ENCODE measurements around the gene TET3. TPM values are rescaled to one million over a fixed set of nuclear protein-coding genes. Genes with fewer than 3 reads are reported as not detected.
A peak's percentile ranks its signal among the peaks of the same experiment; 100 is the strongest.

The TET3 gene
- total and polyA plus RNA-seq, 5 donors, result 1.1 to 3.3 (median 2.6) TPM

DNA sequence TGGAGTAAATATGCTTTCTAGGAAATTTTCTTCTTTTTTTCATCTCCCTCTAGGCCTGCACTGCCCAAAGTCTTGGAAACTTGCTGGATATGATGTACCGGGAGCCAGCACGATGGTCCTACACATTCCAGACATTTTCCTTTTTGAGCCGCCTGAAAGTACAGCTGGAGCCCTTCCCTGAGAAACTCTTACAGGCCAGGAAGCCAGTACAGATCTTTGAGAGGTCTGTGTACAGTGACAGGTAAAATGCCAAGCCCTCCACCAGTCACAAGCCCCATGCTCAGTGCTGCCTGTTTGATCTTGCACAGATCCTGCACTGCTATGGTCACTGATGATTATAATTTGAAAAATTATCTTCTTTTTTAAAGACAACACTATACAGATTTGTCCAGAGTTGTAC is 38.0 kb upstream of the TET3 start:
- H3K27ac ChIP-seq (ENCODE audit: low read length), result no peak overlapping the region
- 56% methylated on average over 3 of the region's 3 CpGs for WGBS
- intact Hi-C loops (cut with DNase I), result no loop called here
- DNase-seq (no peak), ATAC-seq (no peak)
- H3K4me3 ChIP-seq (ENCODE audit: low read length), result no peak overlapping the region
- no peaks in the 10 kb centered on the region for H3K27me3 ChIP-seq (ENCODE audit: control insufficient read depth, insufficient read depth)
- no peaks in the 10 kb centered on the region for H3K4me1 ChIP-seq (ENCODE audit: control insufficient read depth, insufficient read depth, low read length)
- no peaks in the 10 kb centered on the region for H3K9me3 ChIP-seq (ENCODE audit: control insufficient read depth, low read length)

DNA sequence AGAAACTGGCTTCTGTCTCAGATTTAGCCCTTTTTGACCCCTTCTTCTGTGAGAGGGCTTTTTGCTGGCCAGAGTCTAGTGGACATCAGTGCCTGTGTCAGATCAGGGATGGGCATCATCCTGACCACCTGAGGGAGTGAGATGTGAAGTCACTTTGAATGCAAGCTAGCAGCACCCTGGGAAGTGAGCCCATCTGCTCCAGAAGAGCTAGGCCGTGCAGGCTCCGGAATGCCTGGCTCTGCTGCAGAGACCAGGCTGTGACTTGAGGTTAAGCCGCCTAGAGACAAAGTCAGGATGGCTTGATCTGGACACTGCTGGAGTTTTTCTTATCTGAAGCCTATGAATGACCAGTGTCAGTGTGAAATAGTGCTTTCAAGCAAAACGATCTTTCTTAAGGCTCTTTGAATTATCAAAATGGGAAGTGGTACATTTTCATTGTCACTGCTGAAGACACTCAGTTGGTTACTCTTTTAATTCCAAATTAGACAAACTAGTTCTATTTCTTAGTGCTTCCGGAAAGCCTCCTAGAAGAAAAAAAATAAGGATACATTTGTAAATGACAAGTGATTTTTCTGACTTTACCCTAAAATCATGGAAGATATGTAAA is 37.2 kb upstream of the TET3 start:
- ATAC-seq (no peak), DNase-seq (no peak)
- no peak overlapping the region for H3K27ac ChIP-seq (ENCODE audit: low read length)
- H3K9me3 ChIP-seq (ENCODE audit: control insufficient read depth, low read length), result no peaks in the 10 kb centered on the region
- no peaks in the 10 kb centered on the region for H3K27me3 ChIP-seq (ENCODE audit: control insufficient read depth, insufficient read depth)
- no peaks in the 10 kb centered on the region for H3K4me1 ChIP-seq (ENCODE audit: control insufficient read depth, insufficient read depth, low read length)
- H3K4me3 ChIP-seq (ENCODE audit: low read length), result no peak overlapping the region
- intact Hi-C loops (cut with DNase I), result no loop called here
- WGBS, result 80% methylated on average over 5 of the region's 5 CpGs

- H3K4me3 ChIP-seq (ENCODE audit: low read length), result no peak overlapping the region
- no peaks in the 10 kb centered on the region for H3K9me3 ChIP-seq (ENCODE audit: control insufficient read depth, low read length)
- DNase-seq (no peak), ATAC-seq (no peak)
- H3K27ac ChIP-seq (ENCODE audit: low read length), result no peak overlapping the region
- intact Hi-C loops (cut with DNase I), result no loop called here
- H3K4me1 ChIP-seq (ENCODE audit: control insufficient read depth, insufficient read depth, low read length), result no peaks in the 10 kb centered on the region
- no peaks in the 10 kb centered on the region for H3K27me3 ChIP-seq (ENCODE audit: control insufficient read depth, insufficient read depth)
Measured at GRCh38 chr2:73949802-73950201, 34.9 kb upstream of the TET3 start.

DNA sequence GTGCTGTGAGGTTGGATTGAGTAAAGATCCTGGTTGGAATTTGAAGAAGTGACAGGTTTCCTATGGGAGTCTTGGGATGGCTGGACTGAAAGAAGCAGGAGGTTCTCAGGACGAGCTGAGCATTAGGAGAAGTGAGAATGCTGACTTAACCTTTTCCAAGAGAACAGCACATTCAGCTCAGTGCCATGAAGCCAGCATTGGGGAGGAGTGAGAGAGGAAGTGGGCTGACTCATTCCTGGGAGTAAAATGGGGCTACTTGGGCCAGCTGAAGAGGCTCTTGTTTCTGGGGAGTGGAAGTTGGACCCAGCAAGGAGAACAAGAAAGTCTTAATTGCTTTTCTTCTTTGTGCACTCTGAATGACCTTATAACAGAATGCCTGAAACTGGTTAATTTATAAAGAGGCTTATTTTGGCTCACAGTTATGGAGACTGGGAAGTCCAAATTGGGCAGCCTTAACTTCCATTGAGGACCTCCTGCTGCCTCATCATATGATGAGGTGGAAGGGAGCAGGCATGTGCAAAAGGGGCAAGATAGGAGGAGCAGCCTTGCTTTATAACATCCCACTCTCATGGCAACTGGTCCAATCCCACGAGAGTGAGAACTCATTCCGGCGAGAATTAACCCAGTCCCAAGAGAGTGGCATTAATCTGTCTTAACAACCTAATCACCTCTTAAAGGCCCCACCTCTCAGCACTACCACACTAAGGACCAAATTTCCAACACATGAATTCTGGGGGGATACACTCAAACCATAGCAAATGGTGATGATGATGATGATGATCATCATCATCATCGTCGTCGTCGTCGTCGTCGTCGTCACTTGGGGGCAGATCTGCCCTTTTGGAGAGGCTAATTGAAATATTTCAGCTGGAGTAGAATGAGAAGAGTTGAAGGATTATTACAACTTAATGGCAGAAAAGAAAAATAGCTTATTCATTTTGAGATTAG is 31.9 kb upstream of the TET3 start:
- intact Hi-C loops (cut with DNase I), result no loop called here
- peak; percentile 79 to 81 for ATAC-seq
- Histone ChIP-seq H3K9me3 (ENCODE audit: control insufficient read depth, low read length) (no peaks in the 10 kb centered on the region), H3K4me1 (ENCODE audit: control insufficient read depth, insufficient read depth, low read length) (no peaks in the 10 kb centered on the region), H3K27me3 (ENCODE audit: control insufficient read depth, insufficient read depth) (no peaks in the 10 kb centered on the region), H3K4me3 (ENCODE audit: low read length) (no peak overlapping the region), H3K27ac (ENCODE audit: low read length) (no peak overlapping the region)
- 77% methylated on average over 12 of the region's 12 CpGs for WGBS
- peak in 1 of 3 donors; percentile 31 for DNase-seq

DNA sequence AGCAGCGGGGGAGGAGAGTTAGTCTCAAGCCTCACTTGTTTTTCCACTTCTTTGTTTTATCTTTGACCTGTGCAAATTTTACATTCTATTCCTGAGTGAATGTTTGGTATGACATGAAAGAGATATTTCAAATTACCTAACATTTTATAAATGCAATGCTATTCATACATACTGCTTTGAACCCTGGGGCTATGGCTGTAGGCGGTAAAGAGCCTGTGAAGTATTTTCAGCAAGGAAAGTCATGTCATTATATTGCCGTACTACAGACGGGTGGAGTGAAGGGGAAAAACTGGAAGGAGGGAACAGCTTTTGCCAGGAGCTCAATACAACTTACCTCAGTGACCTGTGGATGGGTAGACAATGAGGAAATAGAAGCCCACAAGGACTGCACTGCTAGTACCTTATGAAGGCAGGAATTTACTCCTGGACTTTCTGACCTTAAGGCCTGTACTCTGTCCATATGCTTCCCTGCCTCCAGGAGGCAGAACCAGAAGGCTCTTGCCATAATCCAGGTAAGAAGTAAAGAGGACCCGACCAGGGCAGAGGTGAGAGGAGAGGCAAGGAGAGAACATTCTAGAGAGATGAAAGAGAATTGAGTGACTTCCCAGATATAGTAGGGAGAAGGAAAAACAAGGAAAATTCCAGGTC is 28.4 kb upstream of the TET3 start:
- WGBS, result 95% methylated on average over 5 of the region's 5 CpGs
- intact Hi-C loops (cut with DNase I), result no loop called here
- no peaks in the 10 kb centered on the region for H3K9me3 ChIP-seq (ENCODE audit: control insufficient read depth, low read length)
- H3K4me3 ChIP-seq (ENCODE audit: low read length), result no peak overlapping the region
- H3K27ac ChIP-seq (ENCODE audit: low read length), result no peak overlapping the region
- ATAC-seq (no peak), DNase-seq (no peak)
- H3K4me1 ChIP-seq (ENCODE audit: control insufficient read depth, insufficient read depth, low read length), result no peaks in the 10 kb centered on the region
- no peaks in the 10 kb centered on the region for H3K27me3 ChIP-seq (ENCODE audit: control insufficient read depth, insufficient read depth)

DNA sequence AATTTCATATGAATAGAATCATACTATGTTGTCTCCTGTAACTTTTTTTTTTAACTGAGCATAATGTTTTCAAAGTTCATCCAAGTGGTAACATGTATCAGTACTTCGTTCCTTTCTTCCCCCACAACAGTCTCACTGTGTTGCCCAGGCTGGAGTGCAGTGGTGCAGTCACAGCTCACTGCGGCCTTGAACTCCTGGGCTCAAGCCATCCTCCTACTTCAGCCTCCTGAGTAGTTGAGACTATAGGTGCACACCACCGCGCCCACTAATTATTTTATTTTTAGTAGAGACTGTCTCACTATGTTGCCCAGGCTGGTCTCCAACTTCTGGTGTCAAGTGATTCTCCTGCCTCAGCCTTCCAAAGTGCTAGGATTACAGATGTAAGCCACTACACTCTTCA is 23.4 kb upstream of the TET3 start:
- intact Hi-C loops (cut with DNase I), result no loop called here
- Histone ChIP-seq H3K27me3 (ENCODE audit: control insufficient read depth, insufficient read depth) (no peaks in the 10 kb centered on the region), H3K27ac (ENCODE audit: low read length) (no peak overlapping the region), H3K4me3 (ENCODE audit: low read length) (no peak overlapping the region), H3K9me3 (ENCODE audit: control insufficient read depth, low read length) (no peaks in the 10 kb centered on the region), H3K4me1 (ENCODE audit: control insufficient read depth, insufficient read depth, low read length) (no peaks in the 10 kb centered on the region)
- 96% methylated on average over 4 of the region's 4 CpGs for WGBS
- ATAC-seq (no peak), DNase-seq (no peak)

DNA sequence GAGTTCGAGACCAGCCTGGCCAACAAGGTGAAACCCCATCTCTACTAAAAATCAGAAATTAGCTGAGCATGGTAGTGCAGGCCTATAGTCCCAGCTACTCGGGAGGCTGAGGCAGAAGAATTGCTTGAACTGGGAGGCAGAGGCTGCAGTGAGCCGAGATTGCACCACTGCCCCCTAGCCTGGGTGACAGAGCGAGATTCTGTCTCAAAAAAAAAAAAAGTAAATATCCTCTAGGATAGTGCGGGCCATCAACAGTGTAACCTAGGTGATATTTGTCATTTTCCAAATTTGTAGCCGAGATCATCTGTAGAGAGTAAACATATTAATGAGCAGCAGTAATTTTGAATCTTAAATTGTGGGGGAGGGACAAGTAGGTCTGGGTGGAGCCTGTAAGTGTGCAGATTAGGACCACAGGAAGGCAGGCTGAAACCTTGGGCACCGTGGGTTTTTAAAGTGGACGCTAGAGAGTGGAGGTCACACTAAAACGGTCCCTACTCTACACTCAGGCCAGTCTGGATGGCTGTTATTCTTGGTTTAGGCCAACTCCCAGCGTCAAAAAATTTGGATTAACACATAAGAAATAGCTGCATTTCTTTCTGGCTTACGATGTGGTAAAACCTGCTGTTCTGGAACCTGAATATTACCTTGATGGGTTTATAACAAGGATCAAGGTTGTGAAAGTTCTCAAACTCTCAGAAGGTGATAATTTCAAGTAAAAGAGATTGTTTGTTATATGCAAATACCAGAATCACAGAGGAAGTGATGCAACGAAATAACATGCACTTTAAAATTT is 22.7 kb upstream of the TET3 start:
- intact Hi-C loops (cut with DNase I), result no loop called here
- DNase-seq (no peak), ATAC-seq (no peak)
- no peaks in the 10 kb centered on the region for H3K4me1 ChIP-seq (ENCODE audit: control insufficient read depth, insufficient read depth, low read length)
- H3K27ac ChIP-seq (ENCODE audit: low read length), result no peak overlapping the region
- no peak overlapping the region for H3K4me3 ChIP-seq (ENCODE audit: low read length)
- WGBS, result 90% methylated on average over 12 of the region's 12 CpGs
- H3K9me3 ChIP-seq (ENCODE audit: control insufficient read depth, low read length), result no peaks in the 10 kb centered on the region
- no peaks in the 10 kb centered on the region for H3K27me3 ChIP-seq (ENCODE audit: control insufficient read depth, insufficient read depth)

DNA sequence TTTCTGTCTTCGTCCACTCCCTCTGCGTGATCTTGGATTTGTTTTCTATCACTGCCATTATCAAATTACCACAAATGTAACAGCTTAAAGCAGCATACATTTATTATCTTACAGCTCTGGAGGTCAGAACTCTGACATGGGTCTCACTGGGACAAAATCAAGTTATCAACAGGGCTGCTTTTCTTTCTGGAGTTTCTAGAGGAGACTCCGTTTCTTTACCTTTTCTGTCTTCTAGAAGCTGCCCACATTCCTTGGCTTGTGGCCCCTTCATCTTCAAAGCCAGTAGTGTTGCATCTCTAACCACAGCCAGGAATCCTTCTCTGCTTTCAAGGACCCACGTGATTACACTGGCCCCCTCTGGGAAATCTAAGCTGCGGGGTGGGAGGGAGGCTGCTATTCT is 21.9 kb upstream of the TET3 start:
- Histone ChIP-seq H3K4me3 (ENCODE audit: low read length) (no peak overlapping the region), H3K9me3 (ENCODE audit: control insufficient read depth, low read length) (no peaks in the 10 kb centered on the region), H3K4me1 (ENCODE audit: control insufficient read depth, insufficient read depth, low read length) (no peaks in the 10 kb centered on the region), H3K27ac (ENCODE audit: low read length) (no peak overlapping the region), H3K27me3 (ENCODE audit: control insufficient read depth, insufficient read depth) (no peaks in the 10 kb centered on the region)
- ATAC-seq (no peak), DNase-seq (no peak)
- intact Hi-C loops (cut with DNase I), result no loop called here
- 67% methylated on average over 5 of the region's 5 CpGs for WGBS

- no peaks in the 10 kb centered on the region for H3K9me3 ChIP-seq (ENCODE audit: control insufficient read depth, low read length)
- ATAC-seq, result no peak
- WGBS, result 79% methylated on average over 13 of the region's 13 CpGs
- intact Hi-C loops (cut with DNase I), result no loop called here
- no peaks in the 10 kb centered on the region for H3K27me3 ChIP-seq (ENCODE audit: control insufficient read depth, insufficient read depth)
- DNase-seq, result no peak
- no peaks in the 10 kb centered on the region for H3K4me1 ChIP-seq (ENCODE audit: control insufficient read depth, insufficient read depth, low read length)
- no peak overlapping the region for H3K4me3 ChIP-seq (ENCODE audit: low read length)
- H3K27ac ChIP-seq (ENCODE audit: low read length), result no peak overlapping the region
Measured at GRCh38 chr2:73963385-73964120, 21.2 kb upstream of the TET3 start.

DNA sequence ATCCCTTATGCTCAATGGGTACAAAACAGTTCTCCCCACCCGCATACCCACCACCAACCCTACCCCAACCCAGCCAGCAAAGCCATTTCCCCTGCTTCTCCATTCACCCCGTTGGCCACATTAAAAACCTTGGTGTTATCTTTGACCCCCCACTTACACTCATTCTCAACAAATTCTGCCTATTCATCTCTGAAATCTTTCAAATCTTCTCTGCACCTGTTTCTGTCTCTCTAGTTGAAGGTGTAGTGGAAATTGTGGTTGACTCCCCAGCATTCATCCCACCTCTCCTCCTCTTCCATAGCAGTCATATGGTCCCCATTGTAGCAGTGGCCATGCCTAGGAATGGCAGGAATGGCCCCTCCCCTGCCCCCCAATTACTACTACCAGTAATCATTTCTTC is 20.5 kb upstream of the TET3 start:
- no peak overlapping the region for H3K4me3 ChIP-seq (ENCODE audit: low read length)
- 91% methylated on average over 2 of the region's 2 CpGs for WGBS
- H3K27ac ChIP-seq (ENCODE audit: low read length), result no peak overlapping the region
- H3K4me1 ChIP-seq (ENCODE audit: control insufficient read depth, insufficient read depth, low read length), result no peaks in the 10 kb centered on the region
- no peak for ATAC-seq
- H3K9me3 ChIP-seq (ENCODE audit: control insufficient read depth, low read length), result no peaks in the 10 kb centered on the region
- intact Hi-C loops (cut with DNase I), result no loop called here
- DNase-seq, result no peak
- no peaks in the 10 kb centered on the region for H3K27me3 ChIP-seq (ENCODE audit: control insufficient read depth, insufficient read depth)
